ENCODE data around the gene TMEM175. TPM values are rescaled to one million over a fixed set of nuclear protein-coding genes. Genes with fewer than 3 reads are reported as not detected.
"Not testable (repeated sequence)": the region's sequence is repeated elsewhere in the genome, so short reads cannot be mapped to it uniquely, and the experiment has no call there.

TMEM175 gene
- total RNA-seq, 4 donors from 2014 or later, result 33.3 to 61.2 (median 39.0) TPM

- Histone ChIP-seq H3K27ac (no peak overlapping the region), H3K27me3 (peaks cover 0 to 54% of the 10 kb centered on the region in 2 donors), H3K36me3 (no peaks in the 10 kb centered on the region), H3K9me3 (no peaks in the 10 kb centered on the region), H3K4me3 (no peak overlapping the region), H3K4me1 (peaks cover 0 to 40% (median 18%) of the 10 kb centered on the region in 4 donors)
- TF ChIP-seq EP300 (IDR thresholded peaks at IDR 0.05) (no peak), CTCF (IDR thresholded peaks at IDR 0.05) (no peak), POLR2A (IDR thresholded peaks at IDR 0.05) (no peak)
- no peak for DNase-seq (ENCODE audit: low spot score in 2 of 2)
- 60 to 76% methylated on average over 5 to 12 of the region's 12 CpGs for WGBS, 2 donors
Observed at GRCh38 chr4:998096-998691, 65.9 kb downstream of the TMEM175 start.

GRCh38 chr4:999240-999863 is 67.1 kb downstream of the TMEM175 start:
- H3K4me3 ChIP-seq; H3K9me3 ChIP-seq; H3K36me3 ChIP-seq; H3K27ac ChIP-seq; DNase-seq (ENCODE audit: low spot score in 2 of 2): not testable (repeated sequence)
- 51 to 56% methylated on average over 13 to 19 of the region's 21 CpGs for WGBS, 2 donors
- peaks cover 0 to 45% (median 18%) of the 10 kb centered on the region in 4 donors for H3K4me1 ChIP-seq
- peaks cover 0 to 66% of the 10 kb centered on the region in 2 donors for H3K27me3 ChIP-seq

GRCh38 chr4:999882-1000425 is 67.7 kb downstream of the TMEM175 start:
- TF ChIP-seq EP300 (IDR thresholded peaks at IDR 0.05), result no peak
- DNase-seq (ENCODE audit: low spot score in 2 of 2), result no peak
- peaks cover 0 to 7% (median 0%) of the 10 kb centered on the region in 3 donors for H3K36me3 ChIP-seq
- peaks cover 0 to 70% of the 10 kb centered on the region in 2 donors for H3K27me3 ChIP-seq
- no peak overlapping the region for H3K4me3 ChIP-seq
- peaks cover 0 to 45% (median 18%) of the 10 kb centered on the region in 4 donors for H3K4me1 ChIP-seq
- 66 to 72% methylated on average over 6 to 18 of the region's 18 CpGs for WGBS, 2 donors
- no peaks in the 10 kb centered on the region for H3K9me3 ChIP-seq
- H3K27ac ChIP-seq, result no peak overlapping the region

- WGBS, 2 donors, result 92 to 98% methylated on average over 12 to 14 of the region's 15 CpGs
- no peak for DNase-seq (ENCODE audit: low spot score in 2 of 2)
- no peak overlapping the region for H3K4me3 ChIP-seq
- peaks cover 0 to 45% (median 18%) of the 10 kb centered on the region in 4 donors for H3K4me1 ChIP-seq
- peaks cover 0 to 75% of the 10 kb centered on the region in 2 donors for H3K27me3 ChIP-seq
- peaks cover 0 to 7% (median 0%) of the 10 kb centered on the region in 3 donors for H3K36me3 ChIP-seq
- TF ChIP-seq EP300 (IDR thresholded peaks at IDR 0.05), result no peak
- TF ChIP-seq CTCF (IDR thresholded peaks at IDR 0.05), result no peak
- no peak for TF ChIP-seq POLR2A (IDR thresholded peaks at IDR 0.05)
- no peak overlapping the region for H3K27ac ChIP-seq
- no peaks in the 10 kb centered on the region for H3K9me3 ChIP-seq
Observed at GRCh38 chr4:1000686-1001260, 68.5 kb downstream of the TMEM175 start.

GRCh38 chr4:1001561-1002130 is 69.4 kb downstream of the TMEM175 start:
- Histone ChIP-seq H3K27ac (no peak overlapping the region), H3K4me3 (no peak overlapping the region), H3K36me3 (peaks cover 0 to 7% (median 0%) of the 10 kb centered on the region in 3 donors), H3K9me3 (no peaks in the 10 kb centered on the region), H3K4me1 (peaks cover 0 to 43% (median 16%) of the 10 kb centered on the region in 4 donors), H3K27me3 (peaks cover 0 to 76% of the 10 kb centered on the region in 2 donors)
- WGBS, 2 donors, result 20 to 47% methylated on average over 26 to 32 of the region's 48 CpGs
- TF ChIP-seq POLR2A (IDR thresholded peaks at IDR 0.05), result no peak
- no peak for TF ChIP-seq EP300 (IDR thresholded peaks at IDR 0.05)
- no peak for TF ChIP-seq CTCF (IDR thresholded peaks at IDR 0.05)
- DNase-seq (ENCODE audit: low spot score in 2 of 2), result no peak

All from tibial nerve (tissue), 4 donors.